HG02870 (cell line): ENCODE results near the gene FAXDC2.
"Not testable (repeated sequence)": the region's sequence is repeated elsewhere in the genome, so short reads cannot be mapped to it uniquely, and the experiment has no call there.

Experiments used
- ATAC-seq: cut with Tn5 transposase; IDR thresholded peaks from one replicate; pipeline ENCODE4 v1.9.1; 2021; ENCODE audit warnings: mild to moderate bottlenecking, moderate library complexity; ENCODE audit not compliant: unreplicated experiment

FAXDC2 gene

GRCh38 chr5:154862766-154863165 is 12.4 kb upstream of the FAXDC2 start:
- ATAC-seq: no peak

GRCh38 chr5:154861946-154862345 is 11.5 kb upstream of the FAXDC2 start:
- no peak for ATAC-seq

GRCh38 chr5:154860765-154861164 is 10.4 kb upstream of the FAXDC2 start:
- ATAC-seq: no peak

- ATAC-seq: no peak
Measured at GRCh38 chr5:154860123-154860522, 9.7 kb upstream of the FAXDC2 start.

- no peak for ATAC-seq
Measured at GRCh38 chr5:154858972-154859871, 8.8 kb upstream of the FAXDC2 start.

- peak; percentile 74 for ATAC-seq
Measured at GRCh38 chr5:154858297-154858971, 8.0 kb upstream of the FAXDC2 start, which contains the start of gene CNOT8. Gene CNOT8 (plus strand): TSS chr5:154858627. CDS start chr5:154863279, 4,652 bp downstream.

- ATAC-seq: peak; percentile 62
Measured at GRCh38 chr5:154857530-154858296, 7.3 kb upstream of the FAXDC2 start.

- no peak for ATAC-seq
Measured at GRCh38 chr5:154851351-154851750, 948 bp upstream of the FAXDC2 start.

- no peak for ATAC-seq
Measured at GRCh38 chr5:154849791-154850201, 607 bp downstream of the FAXDC2 start.

- no peak for ATAC-seq
Measured at GRCh38 chr5:154849264-154849785, 1.1 kb downstream of the FAXDC2 start.

GRCh38 chr5:154844809-154845208 is 5.6 kb downstream of the FAXDC2 start:
- ATAC-seq: no peak

- ATAC-seq: no peak
Measured at GRCh38 chr5:154842689-154843530, 7.5 kb downstream of the FAXDC2 start.

GRCh38 chr5:154841273-154841661 is 9.1 kb downstream of the FAXDC2 start:
- no peak for ATAC-seq

- no peak for ATAC-seq
Measured at GRCh38 chr5:154840435-154841272, 9.7 kb downstream of the FAXDC2 start.

- ATAC-seq: no peak
Measured at GRCh38 chr5:154837009-154837901, 13.1 kb downstream of the FAXDC2 start.

GRCh38 chr5:154836225-154836624 is 14.2 kb downstream of the FAXDC2 start:
- ATAC-seq: no peak

- not testable (repeated sequence) for ATAC-seq
Measured at GRCh38 chr5:154835701-154836052, 14.7 kb downstream of the FAXDC2 start.

- no peak for ATAC-seq
Measured at GRCh38 chr5:154834053-154834452, 16.4 kb downstream of the FAXDC2 start.
